Caco-2 (cell line): ENCODE results near the gene CYGB. TPM values are rescaled to one million over a fixed set of nuclear protein-coding genes. Genes with fewer than 3 reads are reported as not detected.

Source experiments
- BruUV-seq: library from RNA; stranded (reverse); fragments of 400-500 nt; replicated peaks from 2 replicates; lab custom pipeline; 2021; lab: Mats Ljungman, UMichigan
- CTCF ChIA-PET: fragments of 300-600 bp; sonication (Branson Sonifier 250); formaldehyde crosslinking; loops from one replicate; lab custom pipeline; 2022; ENCODE audit warnings: antibody characterized with exemption; lab: Charles Lee
- POLR2A ChIA-PET: fragments of 300-600 bp; sonication (Branson Sonifier 250); formaldehyde crosslinking; loops from one replicate; lab custom pipeline; 2022; ENCODE audit warnings: antibody characterized with exemption; lab: Charles Lee
- DNase-seq, 2 experiments: peaks; one replicate each; pipeline versions ENCODE4 v3.0.0 to v3.0.0-alpha.2; 2020 to 2022
- H3K27me3 ChIP-seq: replicated peaks from 2 replicates; pipeline ENCODE4 v1.6.0; 2011; ENCODE audit warnings: low read length; ENCODE audit not compliant: control insufficient read depth, insufficient read depth
- H3K36me3 ChIP-seq: 2 replicates; pipeline ENCODE4 v1.5.1; 2011; ENCODE audit warnings: low read length; ENCODE audit not compliant: control insufficient read depth, insufficient read depth
- H3K4me1 ChIP-seq: fragments of 250-450 bp; sonication (Bioruptor Pico); 2 replicates; pipeline ENCODE4 v1.5.1; 2020; ENCODE audit warnings: mild to moderate bottlenecking
- H3K4me3 ChIP-seq: 2 replicates; pipeline ENCODE4 v1.5.1; 2011; ENCODE audit warnings: low read depth, mild to moderate bottlenecking, control low read depth, low read length
- H3K9me3 ChIP-seq: fragments of 250-450 bp; sonication (Bioruptor Pico); 2 replicates; pipeline ENCODE4 v1.5.1; 2020; ENCODE audit warnings: mild to moderate bottlenecking, moderate library complexity
- H3K27ac Mint-ChIP-seq: one replicate; pipeline ENCODE4 v1.8.0; 2022; ENCODE audit warnings: mixed read lengths; ENCODE audit not compliant: unreplicated experiment
- H3K27me3 Mint-ChIP-seq: one replicate; pipeline ENCODE4 v1.8.0; 2022; ENCODE audit warnings: mixed read lengths; ENCODE audit not compliant: insufficient read depth, unreplicated experiment
- H3K36me3 Mint-ChIP-seq: one replicate; pipeline ENCODE4 v1.8.0; 2022; ENCODE audit warnings: mild to moderate bottlenecking, mixed read lengths; ENCODE audit not compliant: insufficient read depth, unreplicated experiment
- H3K4me1 Mint-ChIP-seq: one replicate; pipeline ENCODE4 v1.8.0; 2022; ENCODE audit warnings: low read depth, mixed read lengths; ENCODE audit not compliant: unreplicated experiment
- H3K4me3 Mint-ChIP-seq: one replicate; pipeline ENCODE4 v1.8.0; 2022; ENCODE audit warnings: mild to moderate bottlenecking, moderate library complexity, mixed read lengths; ENCODE audit not compliant: unreplicated experiment
- H3K9me3 Mint-ChIP-seq: one replicate; pipeline ENCODE4 v1.8.0; 2022; ENCODE audit warnings: mixed read lengths; ENCODE audit not compliant: unreplicated experiment
- CTCF ChIP-seq, 2 experiments: fragments of 200-600 bp in 1 of 2; IDR thresholded peaks; 1 replicate in 1 of 2; 2 replicates in 1 of 2; pipeline versions ENCODE4 v1.5.1 to v1.8.0; 2011 to 2022; ENCODE audit warnings: antibody characterized with exemption in 1 of 2, control low read depth in 1 of 2, inconsistent platforms in 1 of 2, low read depth in 1 of 2, low read length in 1 of 2, mild to moderate bottlenecking in 1 of 2, moderate library complexity in 1 of 2; ENCODE audit not compliant: insufficient read depth in 1 of 2, severe bottlenecking in 1 of 2, unreplicated experiment in 1 of 2
- intact Hi-C: fragments of 100-400 bp; cut with micrococcal nuclease; formaldehyde crosslinking; loops from one replicate; pipeline ENCODE4 v1.10.0; 2022; ENCODE audit not compliant: unreplicated experiment
- total RNA-seq: library from RNA; stranded (reverse); gene quantifications from 2 replicates; pipeline ENCODE4 v1.2.3, GENCODE V29; 2022

Gene CYGB
- total RNA-seq, 1 experiment from 2014 or later, result 0.32 TPM

GRCh38 chr17:76496464-76496863 is 41.0 kb downstream of the CYGB start:
- Histone ChIP-seq H3K4me1 (peaks cover 34% of the 10 kb centered on the region), H3K4me3 (no peak overlapping the region), H3K27me3 (no peaks in the 10 kb centered on the region), H3K9me3 (no peaks in the 10 kb centered on the region), H3K36me3 (no peaks in the 10 kb centered on the region)
- H3K27me3 Mint-ChIP-seq, result no peaks in the 10 kb centered on the region
- peaks cover 16% of the 10 kb centered on the region for H3K4me1 Mint-ChIP-seq
- H3K27ac Mint-ChIP-seq, result no peak overlapping the region
- H3K9me3 Mint-ChIP-seq, result no peaks in the 10 kb centered on the region
- H3K36me3 Mint-ChIP-seq, result peaks cover 10% of the 10 kb centered on the region
- no peak overlapping the region for H3K4me3 Mint-ChIP-seq
- BruUV-seq, result no TSS peak
- ChIA-PET CTCF (no interaction called here), POLR2A (interaction anchor here (0.6 kb wide), 1 partner anchor 33 kb away, joined by 5 read pairs; no protein-coding TSS in a partner anchor)
- DNase-seq, result no peak
- no peak for TF ChIP-seq CTCF (IDR thresholded peaks at IDR 0.05; ENCODE audit: insufficient read depth in 1 of 2, low read depth in 1 of 2, low read length in 1 of 2, severe bottlenecking in 1 of 2, unreplicated experiment in 1 of 2)
- intact Hi-C loops, result no loop called here

- H3K36me3 ChIP-seq, result no peaks in the 10 kb centered on the region
- Mint-ChIP-seq H3K4me3 (no peak overlapping the region), H3K4me1 (peaks cover 15% of the 10 kb centered on the region), H3K27me3 (no peaks in the 10 kb centered on the region), H3K27ac (no peak overlapping the region), H3K9me3 (no peaks in the 10 kb centered on the region), H3K36me3 (peaks cover 13% of the 10 kb centered on the region)
- H3K27me3 ChIP-seq, result no peaks in the 10 kb centered on the region
- peaks cover 33% of the 10 kb centered on the region for H3K4me1 ChIP-seq
- BruUV-seq, result no TSS peak
- no peaks in the 10 kb centered on the region for H3K9me3 ChIP-seq
- no peak for DNase-seq
- TF ChIP-seq CTCF (IDR thresholded peaks at IDR 0.05; ENCODE audit: insufficient read depth in 1 of 2, low read depth in 1 of 2, low read length in 1 of 2, severe bottlenecking in 1 of 2, unreplicated experiment in 1 of 2), result no peak
- no peak overlapping the region for H3K4me3 ChIP-seq
- ChIA-PET CTCF (no interaction called here), POLR2A (no interaction called here)
- intact Hi-C loops, result no loop called here
Observed at GRCh38 chr17:76495663-76496400, 41.7 kb downstream of the CYGB start.

- Histone ChIP-seq H3K27me3 (no peaks in the 10 kb centered on the region), H3K4me1 (peaks cover 17% of the 10 kb centered on the region), H3K36me3 (no peaks in the 10 kb centered on the region), H3K4me3 (no peak overlapping the region), H3K9me3 (no peaks in the 10 kb centered on the region)
- H3K27ac Mint-ChIP-seq, result no peak overlapping the region
- intact Hi-C loops, result no loop called here
- H3K4me1 Mint-ChIP-seq, result peaks cover 4% of the 10 kb centered on the region
- CTCF ChIA-PET, result interaction anchor here (0.5 to 1.5 kb wide), 4 partner anchors 15 to 173 kb away, joined by 3 to 5 read pairs (median 3); no protein-coding TSS in a partner anchor
- BruUV-seq, result no TSS peak
- no peak for DNase-seq
- peaks cover 16% of the 10 kb centered on the region for H3K36me3 Mint-ChIP-seq
- POLR2A ChIA-PET, result no interaction called here
- no peak overlapping the region for H3K4me3 Mint-ChIP-seq
- H3K27me3 Mint-ChIP-seq, result no peaks in the 10 kb centered on the region
- TF ChIP-seq CTCF (IDR thresholded peaks at IDR 0.05; ENCODE audit: insufficient read depth in 1 of 2, low read depth in 1 of 2, low read length in 1 of 2, severe bottlenecking in 1 of 2, unreplicated experiment in 1 of 2), result no peak
- no peaks in the 10 kb centered on the region for H3K9me3 Mint-ChIP-seq
Observed at GRCh38 chr17:76493505-76494167, 43.9 kb downstream of the CYGB start.
